ENCODE data around the gene ADAM17. TPM values are rescaled to one million over a fixed set of nuclear protein-coding genes. Genes with fewer than 3 reads are reported as not detected.

The ADAM17 gene
- total RNA-seq, 1 donor from 2014 or later = 25.0 TPM

DNA sequence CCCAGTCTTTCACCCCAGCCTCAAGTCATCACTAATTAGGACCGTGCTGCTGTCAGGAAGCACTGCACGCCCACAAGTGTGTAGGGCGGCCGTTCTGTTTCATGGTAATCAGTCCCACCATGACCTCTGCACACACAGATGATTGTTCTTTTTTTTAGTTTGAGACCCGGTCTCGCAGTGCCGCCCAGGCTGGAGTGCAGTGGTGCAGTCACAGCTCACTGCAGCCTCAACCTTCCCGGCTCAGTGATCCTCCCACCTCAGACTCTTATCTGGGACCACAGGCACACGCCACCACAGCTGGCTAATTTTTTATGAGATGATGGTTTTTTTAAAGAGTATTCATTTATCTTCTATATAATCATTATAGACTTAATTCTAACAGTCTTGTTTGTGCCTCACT is 83.1 kb downstream of the ADAM17 start:
- DNase-seq (ENCODE audit: low spot score) = no peak

DNA sequence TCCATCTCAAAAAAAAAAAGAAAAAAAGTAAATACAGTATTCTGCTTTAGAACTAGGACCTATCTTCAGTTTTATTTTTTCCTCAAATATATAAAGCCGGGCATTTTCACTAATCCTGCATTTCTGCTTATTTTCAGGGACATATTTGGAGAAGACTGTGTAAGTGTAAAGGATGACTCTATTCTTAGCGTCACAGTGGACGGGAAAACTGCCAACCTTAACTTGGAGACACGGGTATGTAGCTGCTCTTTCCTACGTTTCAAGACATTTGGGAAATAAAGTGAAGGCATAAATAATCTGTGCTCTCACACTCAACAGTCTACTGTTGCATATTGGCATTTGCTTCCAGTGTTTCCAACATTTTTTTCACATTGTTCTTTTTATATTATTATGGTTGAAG is 84.4 kb downstream of the ADAM17 start:
- peak; percentile 73 for DNase-seq (ENCODE audit: low spot score)

DNA sequence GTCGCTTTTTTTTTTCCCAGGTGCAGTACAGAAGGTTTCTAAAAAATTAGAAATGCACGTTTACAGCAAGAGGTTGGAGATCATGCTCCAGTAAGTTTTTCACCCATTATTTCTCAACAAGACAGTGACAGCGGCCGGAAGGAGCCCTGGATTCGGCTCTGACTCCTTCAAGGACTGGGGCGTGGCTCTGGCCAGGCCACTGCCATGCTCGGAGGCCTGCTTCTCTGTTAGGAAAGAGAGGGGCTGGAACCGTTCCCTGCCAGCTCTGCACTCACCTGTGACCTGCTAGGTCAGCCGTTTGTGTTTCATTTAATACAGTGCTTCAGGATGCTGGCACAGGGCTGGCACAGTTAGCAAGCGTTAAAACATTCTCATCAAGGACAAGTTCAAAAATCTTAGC is 87.9 kb downstream of the ADAM17 start:
- DNase-seq (ENCODE audit: low spot score) = no peak

DNA sequence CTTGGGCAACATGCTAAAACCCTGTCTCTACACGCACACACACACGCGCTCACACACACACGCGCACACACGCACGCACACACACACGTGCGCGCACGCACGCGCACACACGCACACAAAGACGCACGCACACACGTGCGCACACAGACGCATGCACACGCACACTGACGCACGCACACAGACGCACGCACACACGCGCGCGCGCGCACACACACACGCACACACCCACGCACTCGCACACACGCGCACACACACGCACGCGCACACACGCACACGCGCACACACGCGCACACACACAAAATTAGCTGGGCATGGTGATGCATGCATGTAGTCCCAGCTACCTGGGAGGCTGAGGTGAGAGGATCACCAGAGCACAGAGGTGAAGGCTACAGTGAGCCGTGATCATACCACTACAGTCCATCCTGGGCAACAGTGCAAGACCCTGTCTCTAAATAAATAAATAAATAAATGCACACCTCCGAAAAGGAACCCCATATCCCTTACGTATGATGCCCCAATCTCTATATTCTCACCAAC is 89.4 kb downstream of the ADAM17 start:
- DNase-seq (ENCODE audit: low spot score) = no peak

DNA sequence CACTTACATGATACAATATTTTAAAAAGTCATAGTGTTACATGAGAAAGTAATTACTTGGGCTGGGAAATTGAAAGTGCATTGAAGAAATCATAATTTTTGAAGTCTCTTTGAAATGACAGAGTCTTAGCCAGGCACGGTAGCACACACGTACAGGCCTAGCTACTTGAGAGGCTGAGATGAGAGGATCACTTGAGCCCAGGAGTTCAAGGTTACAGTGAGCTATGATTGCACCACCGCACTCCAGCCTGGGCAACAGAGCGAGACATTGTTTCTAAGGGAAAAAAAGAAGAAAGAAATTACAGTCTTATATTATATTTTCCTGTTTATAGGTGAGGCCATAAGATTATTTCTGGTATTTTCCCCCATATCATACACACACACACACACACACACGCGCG is 90.5 kb downstream of the ADAM17 start:
- no peak for DNase-seq (ENCODE audit: low spot score)

DNA sequence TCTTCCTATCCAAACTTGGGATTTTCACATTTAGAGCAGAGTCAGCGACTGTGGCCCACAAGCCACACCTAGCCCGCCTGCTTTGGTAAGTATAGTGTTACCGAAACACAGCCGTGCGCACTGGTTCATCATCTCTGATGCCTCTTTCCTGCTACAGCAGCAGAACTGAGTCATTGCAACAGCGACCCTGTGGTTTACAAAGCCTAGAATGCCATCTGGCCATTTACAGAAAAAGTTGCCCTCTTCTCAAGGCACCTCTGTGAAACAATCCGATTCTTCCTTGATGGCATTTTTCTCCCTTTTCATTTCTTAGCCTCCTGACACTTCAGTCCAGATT is 92.0 kb downstream of the ADAM17 start:
- no peak for DNase-seq (ENCODE audit: low spot score)

DNA sequence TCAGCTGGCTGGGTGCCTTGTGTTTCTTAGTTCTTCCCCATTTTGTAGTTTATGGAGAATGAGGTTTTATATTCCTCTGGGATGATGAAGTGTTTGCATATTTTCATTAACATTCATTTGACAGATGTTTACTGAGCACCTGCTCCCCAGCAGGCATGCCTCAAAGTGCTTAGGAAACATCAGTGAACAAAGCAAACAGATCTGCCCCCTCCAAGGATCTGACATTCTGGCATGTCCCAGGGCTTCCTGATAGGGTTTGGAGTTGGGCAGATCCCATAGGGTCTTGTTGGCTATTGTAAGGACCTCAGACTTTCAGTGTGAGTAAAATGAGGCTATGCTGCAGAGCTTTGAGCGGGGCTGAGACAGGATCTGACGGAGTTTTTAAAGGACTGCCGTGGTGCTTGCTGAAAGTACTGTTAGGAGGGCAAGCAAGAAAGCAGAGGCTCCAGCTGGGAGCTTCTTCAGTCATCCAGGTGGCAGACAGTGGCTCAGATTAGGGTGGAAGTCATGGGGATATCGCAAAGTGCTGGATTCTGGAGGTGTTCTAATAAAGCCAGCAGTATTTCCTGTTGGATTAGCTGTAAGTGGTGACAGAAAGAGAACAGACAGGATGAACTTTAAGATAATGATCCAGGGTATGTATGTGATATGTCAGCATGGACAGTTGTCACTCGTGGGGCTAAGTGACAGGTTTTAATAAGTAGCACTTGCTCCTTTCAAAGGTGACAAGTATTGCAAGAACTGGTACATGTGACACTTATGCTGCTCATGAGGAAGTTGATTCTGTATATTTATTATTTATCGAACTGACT is 92.5 kb downstream of the ADAM17 start:
- no peak for DNase-seq (ENCODE audit: low spot score)

DNA sequence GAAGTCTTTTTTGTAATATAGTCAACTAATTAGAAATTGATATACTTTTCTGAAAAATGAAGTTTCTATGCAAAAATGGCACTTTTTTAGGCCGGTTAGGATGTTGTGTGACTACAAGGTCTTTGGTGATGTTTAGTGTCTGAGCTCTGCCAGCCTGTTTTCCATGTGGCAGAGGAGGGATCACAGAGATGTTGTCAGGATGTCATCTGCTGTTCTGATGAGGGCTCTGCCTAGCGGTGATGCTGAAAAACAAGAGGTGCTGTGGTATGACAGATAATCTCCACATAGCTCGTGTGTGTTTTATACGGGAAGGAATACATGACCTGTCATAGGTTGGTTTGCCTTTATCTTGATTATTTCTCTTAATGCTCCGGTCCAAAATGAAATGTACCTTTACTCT is 93.3 kb downstream of the ADAM17 start:
- no peak for DNase-seq (ENCODE audit: low spot score)

DNA sequence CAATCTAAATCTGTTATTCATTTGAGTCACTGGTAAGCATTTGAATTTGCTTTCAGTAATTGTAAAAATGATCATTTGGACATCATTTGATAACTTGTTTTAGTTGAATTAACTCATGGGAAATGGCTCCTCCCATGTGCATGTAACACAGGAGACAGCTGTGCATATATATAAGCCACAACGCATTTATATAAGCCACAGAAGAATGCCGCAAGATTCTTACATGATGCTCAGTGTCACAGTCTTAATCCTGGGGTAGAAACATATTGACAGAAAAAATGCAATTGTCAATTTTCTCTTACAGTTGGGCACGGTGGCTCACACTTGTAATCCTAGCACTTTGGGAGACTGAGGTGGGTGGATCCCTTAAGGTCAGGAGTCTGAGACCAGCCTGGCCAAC is 94.6 kb downstream of the ADAM17 start:
- DNase-seq (ENCODE audit: low spot score) = no peak

DNA sequence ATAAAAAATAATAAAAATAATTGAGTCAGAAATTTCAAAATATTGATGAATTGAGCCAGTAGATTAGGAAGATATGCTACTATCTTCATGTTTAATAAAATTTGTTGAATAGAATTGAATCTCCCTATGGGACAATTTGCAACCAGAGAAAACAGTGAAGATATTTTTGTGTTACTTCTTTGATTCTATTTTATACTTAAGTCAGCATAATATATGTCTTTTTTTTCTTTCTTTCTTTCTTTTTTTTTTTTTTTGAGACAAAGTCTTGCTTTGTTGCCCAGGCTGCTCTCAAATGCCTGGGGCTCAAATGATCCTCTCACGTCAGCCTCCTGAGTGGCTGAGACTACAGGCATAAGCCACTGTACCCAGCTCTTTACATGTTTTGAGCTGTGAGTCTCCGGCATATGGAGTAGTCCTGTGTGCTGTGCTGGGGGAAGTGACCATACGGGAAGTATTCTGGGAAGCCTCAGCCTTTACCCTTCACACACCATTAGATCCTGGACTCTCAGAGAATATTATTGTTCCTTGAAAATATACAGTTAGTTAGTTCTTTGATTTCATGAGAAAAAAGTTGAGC is 95.1 kb downstream of the ADAM17 start:
- DNase-seq (ENCODE audit: low spot score) = no peak

DNA sequence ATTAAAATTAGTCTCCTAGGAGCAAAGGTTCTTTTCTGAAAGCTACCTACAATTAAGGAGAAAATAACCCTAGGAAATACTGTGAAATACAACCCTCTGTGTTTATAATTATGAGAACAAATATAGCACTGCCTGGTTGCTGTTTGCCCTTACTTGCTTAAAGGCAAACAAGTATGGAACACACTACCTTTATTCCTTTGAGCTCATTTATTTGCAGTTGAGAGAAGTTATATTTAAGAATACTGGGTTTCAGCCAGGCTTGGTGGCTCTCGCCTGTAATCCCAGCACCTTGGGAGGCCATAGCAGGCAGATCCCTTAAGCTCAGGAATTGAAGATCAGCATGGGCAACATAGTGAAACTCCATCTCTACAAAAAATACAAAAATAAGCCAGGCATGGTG is 104.4 kb downstream of the ADAM17 start:
- DNase-seq (ENCODE audit: low spot score) = no peak

DNA sequence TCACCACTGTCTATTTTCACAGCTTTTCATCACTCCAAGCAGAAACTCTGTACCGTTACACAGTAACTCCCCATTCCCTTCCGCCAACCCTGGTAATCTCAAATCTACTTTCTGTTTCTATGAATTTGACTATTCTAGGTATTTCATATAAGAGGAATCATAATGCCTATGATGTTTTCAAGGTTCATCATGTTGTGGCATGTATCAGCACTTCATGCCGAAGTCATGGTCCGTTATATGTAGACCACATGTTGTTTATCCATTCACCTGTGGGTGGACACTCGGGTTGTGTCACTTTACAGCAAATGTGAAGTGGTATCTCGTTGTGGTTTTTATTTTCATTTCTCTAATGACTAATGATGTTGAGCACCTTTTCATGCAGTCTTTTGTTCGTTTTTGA is 110.5 kb downstream of the ADAM17 start:
- DNase-seq (ENCODE audit: low spot score) = no peak

DNA sequence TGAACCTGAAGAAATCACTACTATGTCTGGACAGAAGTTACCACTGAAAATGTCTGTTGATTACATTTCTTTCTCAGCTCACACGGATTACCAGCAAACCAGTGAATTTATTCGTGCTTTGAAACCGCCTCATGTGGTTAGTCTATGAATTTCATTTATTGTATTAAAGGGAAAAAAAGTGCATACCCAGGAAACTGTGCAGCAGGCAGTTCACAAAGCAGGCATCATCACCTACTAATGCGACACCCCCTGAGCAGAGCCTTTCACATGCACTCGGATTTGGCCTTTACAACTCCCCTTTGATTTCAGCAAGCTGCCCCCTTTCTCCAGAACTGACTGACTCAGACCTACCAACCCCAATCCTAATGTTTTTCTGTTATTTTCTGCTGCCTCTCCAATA is 112.1 kb downstream of the ADAM17 start:
- no peak for DNase-seq (ENCODE audit: low spot score)

DNA sequence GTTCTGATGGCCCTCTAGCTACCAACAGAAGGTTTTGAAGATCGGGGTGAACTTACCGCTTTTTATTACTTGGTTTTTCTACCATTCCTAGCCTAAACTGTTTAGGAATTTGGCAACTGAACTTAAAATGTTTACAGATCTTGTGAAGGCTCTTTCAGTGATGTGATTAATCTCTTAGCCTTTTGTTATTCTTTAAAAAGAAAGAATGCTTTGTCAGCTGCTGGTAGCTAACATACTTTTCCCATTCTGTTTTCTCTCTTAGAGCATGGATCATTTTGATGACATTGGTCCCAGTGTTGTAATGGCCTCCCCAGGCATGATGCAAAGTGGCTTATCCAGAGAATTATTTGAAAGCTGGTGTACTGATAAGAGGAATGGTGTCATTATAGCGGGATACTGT is 114.1 kb downstream of the ADAM17 start:
- no peak for DNase-seq (ENCODE audit: low spot score)

DNA sequence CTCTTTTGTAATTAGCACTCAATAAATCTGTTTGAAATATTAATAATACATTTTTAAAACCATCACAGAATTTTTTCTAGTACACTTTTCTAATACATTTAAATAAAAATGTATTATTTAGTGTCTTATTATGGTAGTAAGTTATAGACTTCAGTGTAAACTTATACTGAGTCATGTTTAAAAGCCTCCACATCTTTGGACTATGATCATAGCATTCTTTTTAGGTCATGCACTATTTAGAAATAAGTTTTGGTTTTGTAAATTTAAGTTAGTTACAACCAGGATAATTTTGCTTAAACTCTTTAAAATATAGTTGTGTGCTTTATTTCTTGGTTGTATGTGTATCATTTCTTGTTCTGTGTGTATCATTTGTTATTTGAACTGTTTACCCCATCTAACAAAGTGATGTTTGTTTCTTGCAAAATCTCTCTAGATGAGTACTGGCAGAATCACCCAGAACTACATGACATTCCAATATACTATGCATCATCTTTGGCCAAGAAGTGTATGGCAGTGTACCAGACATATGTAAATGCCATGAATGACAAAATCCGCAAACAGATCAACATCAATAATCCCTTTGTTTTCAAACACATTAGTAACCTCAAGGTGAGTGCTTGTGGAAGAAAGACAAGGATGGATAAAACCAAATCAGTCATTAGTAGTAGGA is 115.4 kb downstream of the ADAM17 start:
- peak; percentile 20 for DNase-seq (ENCODE audit: low spot score)

DNA sequence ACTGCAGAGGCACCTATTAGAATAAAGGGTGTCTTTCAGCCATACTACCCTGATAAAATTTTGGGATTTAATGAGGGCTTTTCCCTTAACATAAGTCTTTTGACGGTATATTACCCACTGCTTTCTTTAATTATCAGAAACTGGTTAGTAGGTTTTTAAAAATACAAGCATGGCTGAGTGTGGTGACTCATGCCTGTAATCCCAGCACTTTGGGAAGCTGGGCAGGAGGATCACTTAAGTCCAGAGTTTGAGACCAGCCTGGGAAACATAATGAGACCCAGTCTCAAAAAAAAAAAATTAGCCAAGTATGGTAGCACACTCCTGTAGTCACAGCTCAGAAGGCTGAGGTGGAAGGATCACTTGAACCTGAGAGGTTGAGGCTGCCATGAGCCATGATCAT is 116.1 kb downstream of the ADAM17 start:
- peak; percentile 5 for DNase-seq (ENCODE audit: low spot score)

Other genes starting within 250 kb of the ADAM17 start
- 57.8 TPM for gene ITGB1BP1, start 132.3 kb downstream of the ADAM17 start, total RNA-seq (ENCODE audit: insufficient read depth, low replicate concordance)
- 56.8 TPM for gene CPSF3, start 132.2 kb downstream of the ADAM17 start, total RNA-seq (ENCODE audit: insufficient read depth, low replicate concordance)
- gene IAH1, start 81.3 kb downstream of the ADAM17 start, total RNA-seq (ENCODE audit: insufficient read depth, low replicate concordance) = 79.2 TPM
- 129 TPM for gene YWHAQ, start 75.2 kb upstream of the ADAM17 start, total RNA-seq (ENCODE audit: insufficient read depth, low replicate concordance)

Data from umbilical cord (tissue), 2 donors.